ENCODE measurements around the gene SERINC5. TPM values are rescaled to one million over a fixed set of nuclear protein-coding genes. Genes with fewer than 3 reads are reported as not detected.

The SERINC5 gene
- polyA plus RNA-seq, 3 donors: 5.0 to 35.9 (median 7.3) TPM

DNA sequence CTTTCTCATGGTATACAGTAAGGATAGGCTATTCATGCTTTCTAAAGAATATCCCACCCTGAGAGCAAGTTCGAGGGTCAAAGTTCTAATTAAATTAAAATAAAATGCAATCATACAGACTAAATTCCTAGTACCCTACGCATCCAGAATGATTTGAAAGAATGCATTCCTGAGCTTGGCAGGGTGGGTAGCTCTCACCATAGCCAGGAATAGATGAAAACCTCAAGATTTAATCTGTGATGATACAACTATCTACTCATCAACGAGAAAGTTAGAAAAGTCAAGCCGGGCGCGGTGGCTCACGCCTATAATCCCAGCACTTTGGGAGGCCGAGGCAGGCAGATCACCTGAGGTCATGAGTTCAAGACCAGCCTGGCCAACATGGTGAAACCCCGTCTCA lies 32.3 kb downstream of the SERINC5 start:
- Mint-ChIP-seq H3K36me3 (peaks cover 13 to 14% of the 10 kb centered on the region in 2 donors), H3K9me3 (peaks cover 0 to 2% (median 0%) of the 10 kb centered on the region in 7 donors), H3K4me1 (peaks cover 10% of the 10 kb centered on the region), H3K27ac (no peak overlapping the region), H3K4me3 (no peak overlapping the region), H3K27me3 (ENCODE audit: low read depth in 3 of 3) (peaks cover 0 to 1% (median 0%) of the 10 kb centered on the region in 3 donors)
- H3K9me3 ChIP-seq (replicated peaks in 1 of 2; ENCODE audit: control insufficient read depth in 1 of 2, insufficient read depth in 1 of 2, low read length in 2 of 2): no peaks in the 10 kb centered on the region
- H3K9ac ChIP-seq (ENCODE audit: insufficient read depth, low read length, poor library complexity, severe bottlenecking): no peak overlapping the region
- 86% methylated on average over 1 of the region's 9 CpGs for WGBS (ENCODE audit: insufficient coverage)
- no peak overlapping the region for H2AFZ ChIP-seq (ENCODE audit: insufficient read depth, low read depth, low read length, poor library complexity, severe bottlenecking)
- no peak for DNase-seq
- H3K79me2 ChIP-seq (ENCODE audit: insufficient read depth, low read length): peaks cover 29% of the 10 kb centered on the region
- H3K4me2 ChIP-seq (replicated peaks; ENCODE audit: extremely low read depth, low read length, poor library complexity, severe bottlenecking): no peak overlapping the region
- H3K36me3 ChIP-seq (replicated peaks in 1 of 2; ENCODE audit: control insufficient read depth in 1 of 2, insufficient read depth in 2 of 2, low read length in 2 of 2): peaks cover 0 to 7% of the 10 kb centered on the region in 2 donors
- TF ChIP-seq, protein P1, sequence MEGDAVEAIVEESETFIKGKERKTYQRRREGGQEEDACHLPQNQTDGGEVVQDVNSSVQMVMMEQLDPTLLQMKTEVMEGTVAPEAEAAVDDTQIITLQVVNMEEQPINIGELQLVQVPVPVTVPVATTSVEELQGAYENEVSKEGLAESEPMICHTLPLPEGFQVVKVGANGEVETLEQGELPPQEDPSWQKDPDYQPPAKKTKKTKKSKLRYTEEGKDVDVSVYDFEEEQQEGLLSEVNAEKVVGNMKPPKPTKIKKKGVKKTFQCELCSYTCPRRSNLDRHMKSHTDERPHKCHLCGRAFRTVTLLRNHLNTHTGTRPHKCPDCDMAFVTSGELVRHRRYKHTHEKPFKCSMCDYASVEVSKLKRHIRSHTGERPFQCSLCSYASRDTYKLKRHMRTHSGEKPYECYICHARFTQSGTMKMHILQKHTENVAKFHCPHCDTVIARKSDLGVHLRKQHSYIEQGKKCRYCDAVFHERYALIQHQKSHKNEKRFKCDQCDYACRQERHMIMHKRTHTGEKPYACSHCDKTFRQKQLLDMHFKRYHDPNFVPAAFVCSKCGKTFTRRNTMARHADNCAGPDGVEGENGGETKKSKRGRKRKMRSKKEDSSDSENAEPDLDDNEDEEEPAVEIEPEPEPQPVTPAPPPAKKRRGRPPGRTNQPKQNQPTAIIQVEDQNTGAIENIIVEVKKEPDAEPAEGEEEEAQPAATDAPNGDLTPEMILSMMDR (IDR thresholded peaks at IDR 0.05): no peak
- no peaks in the 10 kb centered on the region for H3K27me3 ChIP-seq (ENCODE audit: control insufficient read depth in 2 of 2, insufficient read depth in 2 of 2, low read length in 2 of 2)
- no peak overlapping the region for H3K27ac ChIP-seq (ENCODE audit: low read depth in 1 of 2, low read length in 2 of 2)
- peaks cover 93% of the 10 kb centered on the region for H4K20me1 ChIP-seq (ENCODE audit: insufficient read depth, low read length)
- no peak overlapping the region for H3K4me3 ChIP-seq (replicated peaks in 1 of 3; ENCODE audit: low read depth in 2 of 3, low read length in 3 of 3)
- intact Hi-C loops (cut with micrococcal nuclease): no loop called here
- no peaks in the 10 kb centered on the region for H3K4me1 ChIP-seq (ENCODE audit: control insufficient read depth in 1 of 2, insufficient read depth in 2 of 2, low read length in 2 of 2)

DNA sequence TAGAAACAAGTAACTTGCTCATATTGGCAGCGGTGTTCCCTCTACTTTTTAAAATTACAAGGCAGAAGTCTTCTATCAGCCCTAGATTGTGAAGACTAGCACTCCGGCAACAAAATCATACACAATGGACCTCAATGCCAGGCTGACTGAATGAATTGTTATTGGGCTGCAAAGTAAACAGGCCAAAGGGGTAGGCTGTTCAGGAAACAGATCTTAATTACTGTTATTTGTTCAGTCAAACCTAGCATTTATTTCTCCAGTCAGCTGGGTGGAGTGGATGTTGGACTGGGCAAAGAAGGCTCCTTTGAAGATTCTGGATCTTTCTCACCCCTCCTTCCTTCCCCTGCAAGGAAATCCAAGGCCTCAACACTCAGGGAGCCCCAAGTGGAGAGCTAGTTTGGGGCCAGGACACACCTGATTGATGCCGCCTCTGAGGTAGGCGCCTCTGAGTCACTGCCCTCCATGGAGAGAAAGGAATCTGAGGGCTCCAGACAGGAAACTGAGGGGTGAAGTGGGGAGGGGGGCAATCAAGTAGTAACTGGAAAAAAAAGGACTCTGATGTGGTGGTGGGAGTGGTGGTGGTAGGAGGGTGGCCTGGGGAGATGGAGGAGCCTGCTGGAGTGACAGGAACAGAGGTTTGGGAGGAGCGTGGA lies 35.5 kb downstream of the SERINC5 start:
- Histone ChIP-seq H3K4me1 (ENCODE audit: control insufficient read depth in 1 of 2, insufficient read depth in 2 of 2, low read length in 2 of 2) (peaks cover 3 to 9% of the 10 kb centered on the region in 2 donors), H3K27me3 (ENCODE audit: control insufficient read depth in 2 of 2, insufficient read depth in 2 of 2, low read length in 2 of 2) (no peaks in the 10 kb centered on the region), H3K9ac (ENCODE audit: insufficient read depth, low read length, poor library complexity, severe bottlenecking) (no peak overlapping the region), H3K27ac (ENCODE audit: low read depth in 1 of 2, low read length in 2 of 2) (no peak overlapping the region), H2AFZ (ENCODE audit: insufficient read depth, low read depth, low read length, poor library complexity, severe bottlenecking) (no peak overlapping the region), H3K79me2 (ENCODE audit: insufficient read depth, low read length) (peaks cover 26% of the 10 kb centered on the region), H3K4me3 (replicated peaks in 1 of 3; ENCODE audit: low read depth in 2 of 3, low read length in 3 of 3) (no peak overlapping the region), H3K4me2 (replicated peaks; ENCODE audit: extremely low read depth, low read length, poor library complexity, severe bottlenecking) (no peak overlapping the region), H3K9me3 (replicated peaks in 1 of 2; ENCODE audit: control insufficient read depth in 1 of 2, insufficient read depth in 1 of 2, low read length in 2 of 2) (no peaks in the 10 kb centered on the region), H3K36me3 (replicated peaks in 1 of 2; ENCODE audit: control insufficient read depth in 1 of 2, insufficient read depth in 2 of 2, low read length in 2 of 2) (peaks cover 0 to 7% of the 10 kb centered on the region in 2 donors), H4K20me1 (ENCODE audit: insufficient read depth, low read length) (peaks cover 91% of the 10 kb centered on the region)
- H3K27ac Mint-ChIP-seq: peak overlapping the region in 1 of 7 donors; percentile 57
- no peak overlapping the region for H3K4me3 Mint-ChIP-seq
- H3K4me1 Mint-ChIP-seq: peaks cover 19% of the 10 kb centered on the region
- WGBS (ENCODE audit: insufficient coverage): 94% methylated on average over 3 of the region's 5 CpGs
- intact Hi-C loops (cut with micrococcal nuclease): no loop called here
- TF ChIP-seq, protein P1 (IDR thresholded peaks at IDR 0.05): no peak
- H3K9me3 Mint-ChIP-seq: peaks cover 0 to 2% (median 0%) of the 10 kb centered on the region in 7 donors
- DNase-seq: no peak
- H3K27me3 Mint-ChIP-seq (ENCODE audit: low read depth in 3 of 3): peaks cover 0 to 2% (median 0%) of the 10 kb centered on the region in 3 donors
- peaks cover 13 to 14% of the 10 kb centered on the region in 2 donors for H3K36me3 Mint-ChIP-seq
